PFSK-1 (cell line): ENCODE measurements around the gene CTPS1.

ENCODE experiments used
- FOXP2 ChIP-seq: optimal IDR thresholded peaks from 2 replicates; pipeline ENCODE3; 2011; ENCODE audit warnings: borderline replicate concordance, control low read depth, inconsistent platforms; ENCODE audit not compliant: insufficient read depth; ENCODE audit errors: extremely low read length, extremely low read depth
- POLR2AphosphoS5 ChIP-seq: IDR thresholded peaks from 2 replicates; pipeline ENCODE4 v1.6.1; 2012; ENCODE audit warnings: low read depth, mild to moderate bottlenecking, control low read depth, low read length, moderate library complexity
- SIN3A ChIP-seq: IDR thresholded peaks from 2 replicates; pipeline ENCODE4 v1.6.1; 2012; ENCODE audit warnings: mild to moderate bottlenecking, low read length, moderate library complexity, borderline replicate concordance; ENCODE audit not compliant: insufficient read depth
- TAF1 ChIP-seq: IDR thresholded peaks from 2 replicates; pipeline ENCODE4 v1.6.1; 2012; ENCODE audit warnings: low read length, control low read depth, borderline replicate concordance; ENCODE audit not compliant: insufficient read depth
- TF ChIP-seq, protein P1 (sequence below), 2 experiments: IDR thresholded peaks; 2 replicates each; pipeline versions ENCODE4 v1.6.1 to v1.8.0; 2011 to 2012; ENCODE audit warnings: low read depth in 2 of 2, low read length in 2 of 2, control low read depth in 1 of 2, inconsistent platforms in 1 of 2, mild to moderate bottlenecking in 1 of 2, moderate library complexity in 1 of 2; ENCODE audit not compliant: insufficient read depth in 1 of 2

CTPS1 gene

DNA sequence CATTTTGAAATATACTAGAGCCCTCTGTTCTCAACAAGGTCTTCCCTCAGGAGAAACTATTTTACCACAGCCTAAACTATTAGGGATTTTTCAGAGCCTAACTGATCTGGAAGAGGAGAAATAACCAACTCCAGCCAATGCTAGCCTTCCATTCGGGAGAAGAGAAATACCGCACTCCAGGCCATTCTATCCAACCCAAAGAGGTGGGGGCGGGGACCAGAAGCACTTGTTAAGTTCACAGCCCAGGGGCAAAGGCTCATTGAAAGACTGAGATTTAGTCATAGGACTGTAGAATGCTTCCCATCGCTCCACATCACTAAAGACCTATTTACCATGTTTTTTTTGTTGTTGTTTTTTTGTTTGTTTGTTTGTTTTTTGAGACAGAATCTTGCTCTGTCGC is 77.4 kb downstream of the CTPS1 start:
- TF ChIP-seq SIN3A (no peak), FOXP2 (no peak), TAF1 (no peak), POLR2AphosphoS5 (no peak)
- TF ChIP-seq, protein P1, sequence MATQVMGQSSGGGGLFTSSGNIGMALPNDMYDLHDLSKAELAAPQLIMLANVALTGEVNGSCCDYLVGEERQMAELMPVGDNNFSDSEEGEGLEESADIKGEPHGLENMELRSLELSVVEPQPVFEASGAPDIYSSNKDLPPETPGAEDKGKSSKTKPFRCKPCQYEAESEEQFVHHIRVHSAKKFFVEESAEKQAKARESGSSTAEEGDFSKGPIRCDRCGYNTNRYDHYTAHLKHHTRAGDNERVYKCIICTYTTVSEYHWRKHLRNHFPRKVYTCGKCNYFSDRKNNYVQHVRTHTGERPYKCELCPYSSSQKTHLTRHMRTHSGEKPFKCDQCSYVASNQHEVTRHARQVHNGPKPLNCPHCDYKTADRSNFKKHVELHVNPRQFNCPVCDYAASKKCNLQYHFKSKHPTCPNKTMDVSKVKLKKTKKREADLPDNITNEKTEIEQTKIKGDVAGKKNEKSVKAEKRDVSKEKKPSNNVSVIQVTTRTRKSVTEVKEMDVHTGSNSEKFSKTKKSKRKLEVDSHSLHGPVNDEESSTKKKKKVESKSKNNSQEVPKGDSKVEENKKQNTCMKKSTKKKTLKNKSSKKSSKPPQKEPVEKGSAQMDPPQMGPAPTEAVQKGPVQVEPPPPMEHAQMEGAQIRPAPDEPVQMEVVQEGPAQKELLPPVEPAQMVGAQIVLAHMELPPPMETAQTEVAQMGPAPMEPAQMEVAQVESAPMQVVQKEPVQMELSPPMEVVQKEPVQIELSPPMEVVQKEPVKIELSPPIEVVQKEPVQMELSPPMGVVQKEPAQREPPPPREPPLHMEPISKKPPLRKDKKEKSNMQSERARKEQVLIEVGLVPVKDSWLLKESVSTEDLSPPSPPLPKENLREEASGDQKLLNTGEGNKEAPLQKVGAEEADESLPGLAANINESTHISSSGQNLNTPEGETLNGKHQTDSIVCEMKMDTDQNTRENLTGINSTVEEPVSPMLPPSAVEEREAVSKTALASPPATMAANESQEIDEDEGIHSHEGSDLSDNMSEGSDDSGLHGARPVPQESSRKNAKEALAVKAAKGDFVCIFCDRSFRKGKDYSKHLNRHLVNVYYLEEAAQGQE (IDR thresholded peaks at IDR 0.05; ENCODE audit: insufficient read depth in 1 of 2, low read depth in 2 of 2, low read length in 2 of 2) = no peak
